ENCODE results near the gene TTPAL. TPM values are rescaled to one million over a fixed set of nuclear protein-coding genes. Genes with fewer than 3 reads are reported as not detected.

Gene TTPAL
- total RNA-seq, 1 experiment from 2014 or later, result 21.1 TPM

DNA sequence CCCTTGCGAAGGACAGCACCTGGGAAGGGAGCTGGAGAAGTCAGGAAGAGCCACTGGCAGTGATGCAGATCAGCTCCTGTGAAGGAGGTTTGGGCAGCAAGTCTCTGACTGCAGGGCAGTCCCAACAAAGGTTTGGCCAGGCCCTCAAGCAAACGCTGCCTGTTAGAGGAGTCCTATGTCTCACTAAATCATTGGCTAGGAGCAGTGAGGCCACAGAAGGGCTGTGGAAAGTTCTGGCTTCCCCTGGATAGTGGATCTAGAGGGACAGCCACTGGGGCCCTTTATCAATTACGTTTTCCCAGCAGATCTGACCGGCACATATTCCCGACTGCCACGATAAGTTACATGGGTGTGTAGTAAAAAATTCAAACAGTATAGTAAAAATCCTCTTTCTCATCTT lies 2.5 kb downstream of the TTPAL start:
- Mint-ChIP-seq H3K27me3 (ENCODE audit: low read depth) (peaks cover 5% of the 10 kb centered on the region), H3K36me3 (ENCODE audit: insufficient read depth in 1 of 3, low read depth in 3 of 3) (peaks cover 7 to 27% (median 21%) of the 10 kb centered on the region in 3 experiments; a peak in 6 of 7 replicates), H3K4me1 (peaks cover 16 to 18% of the 10 kb centered on the region in 2 experiments), H3K9me3 (no peaks in the 10 kb centered on the region), H3K27ac (no peak overlapping the region), H3K4me3 (no peak overlapping the region)
- no peak for DNase-seq
- H3K14ac ChIP-seq (ENCODE audit: insufficient read depth, low read length), result no peak overlapping the region
- no peak overlapping the region for H3K18ac ChIP-seq (ENCODE audit: insufficient read length, low read depth, low read length)
- no peak overlapping the region for H3K4ac ChIP-seq (ENCODE audit: low read depth, low read length)
- no peak overlapping the region for H4K8ac ChIP-seq (replicated peaks; ENCODE audit: insufficient read length, low read depth, low read length)
- H3K4me1 ChIP-seq (ENCODE audit: insufficient read depth, low read length), result peaks cover 3% of the 10 kb centered on the region; the same call in 1 of the 2 replicates
- H3K79me2 ChIP-seq (ENCODE audit: insufficient read depth, low read length), result no peaks in the 10 kb centered on the region
- no peak overlapping the region for H2BK5ac ChIP-seq (ENCODE audit: insufficient read length, low read length)
- H3K27ac ChIP-seq (ENCODE audit: insufficient read length, low read depth, low read length), result no peak overlapping the region
- H3K9me3 ChIP-seq (ENCODE audit: control insufficient read depth, low read depth, low read length), result no peaks in the 10 kb centered on the region
- H2AK5ac ChIP-seq (ENCODE audit: insufficient read length, low read length), result no peak overlapping the region
- TF ChIP-seq, protein P1, sequence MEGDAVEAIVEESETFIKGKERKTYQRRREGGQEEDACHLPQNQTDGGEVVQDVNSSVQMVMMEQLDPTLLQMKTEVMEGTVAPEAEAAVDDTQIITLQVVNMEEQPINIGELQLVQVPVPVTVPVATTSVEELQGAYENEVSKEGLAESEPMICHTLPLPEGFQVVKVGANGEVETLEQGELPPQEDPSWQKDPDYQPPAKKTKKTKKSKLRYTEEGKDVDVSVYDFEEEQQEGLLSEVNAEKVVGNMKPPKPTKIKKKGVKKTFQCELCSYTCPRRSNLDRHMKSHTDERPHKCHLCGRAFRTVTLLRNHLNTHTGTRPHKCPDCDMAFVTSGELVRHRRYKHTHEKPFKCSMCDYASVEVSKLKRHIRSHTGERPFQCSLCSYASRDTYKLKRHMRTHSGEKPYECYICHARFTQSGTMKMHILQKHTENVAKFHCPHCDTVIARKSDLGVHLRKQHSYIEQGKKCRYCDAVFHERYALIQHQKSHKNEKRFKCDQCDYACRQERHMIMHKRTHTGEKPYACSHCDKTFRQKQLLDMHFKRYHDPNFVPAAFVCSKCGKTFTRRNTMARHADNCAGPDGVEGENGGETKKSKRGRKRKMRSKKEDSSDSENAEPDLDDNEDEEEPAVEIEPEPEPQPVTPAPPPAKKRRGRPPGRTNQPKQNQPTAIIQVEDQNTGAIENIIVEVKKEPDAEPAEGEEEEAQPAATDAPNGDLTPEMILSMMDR (conservative IDR thresholded peaks at IDR 0.05), result no peak
- no peaks in the 10 kb centered on the region for H4K20me1 ChIP-seq (ENCODE audit: control insufficient read depth, insufficient read depth, insufficient read length)
- H2BK20ac ChIP-seq (ENCODE audit: low read depth, low read length, poor library complexity, severe bottlenecking), result no peak overlapping the region
- no peak overlapping the region for H4K5ac ChIP-seq (ENCODE audit: insufficient read length, low read depth, low read length)
- H2BK12ac ChIP-seq (ENCODE audit: insufficient read length, low read depth, low read length), result no peak overlapping the region
- H3K79me1 ChIP-seq (ENCODE audit: insufficient read depth, low read depth, low read length, poor library complexity, severe bottlenecking), result no peaks in the 10 kb centered on the region
- WGBS (ENCODE audit: extremely low coverage, insufficient read length, low lambda C conversion rate), result no CpG with 5 or more reads among the region's 6 CpGs
- H3K27me3 ChIP-seq (ENCODE audit: insufficient read depth, low read length), result no peaks in the 10 kb centered on the region
- H3K9ac ChIP-seq (ENCODE audit: extremely low read depth, insufficient read length, low read length), result no peak overlapping the region
- H4K91ac ChIP-seq (ENCODE audit: insufficient read length, low read depth, low read length), result no peak overlapping the region
- H3T11ph ChIP-seq (ENCODE audit: low read length), result no peak overlapping the region
- no peak overlapping the region for H2BK120ac ChIP-seq (ENCODE audit: low read depth, low read length, poor library complexity, severe bottlenecking)
- H2BK15ac ChIP-seq (ENCODE audit: low read depth, low read length), result no peak overlapping the region
- H3K56ac ChIP-seq (ENCODE audit: insufficient read length, low read depth, low read length), result no peak overlapping the region
- H3K4me2 ChIP-seq (ENCODE audit: insufficient read depth, insufficient read length, low read length), result no peak overlapping the region
- H2AFZ ChIP-seq (ENCODE audit: low read length), result no peak overlapping the region
- H3K23ac ChIP-seq (ENCODE audit: insufficient read length, low read depth, low read length), result no peak overlapping the region
- no peaks in the 10 kb centered on the region for H3K23me2 ChIP-seq (ENCODE audit: insufficient read length, low read depth, low read length, poor library complexity, severe bottlenecking)

All from H9 (cell line).